Measurements from ENCODE around the gene TAF1B.
"Not testable (repeated sequence)": the region's sequence is repeated elsewhere in the genome, so short reads cannot be mapped to it uniquely, and the experiment has no call there.

TAF1B gene

DNA sequence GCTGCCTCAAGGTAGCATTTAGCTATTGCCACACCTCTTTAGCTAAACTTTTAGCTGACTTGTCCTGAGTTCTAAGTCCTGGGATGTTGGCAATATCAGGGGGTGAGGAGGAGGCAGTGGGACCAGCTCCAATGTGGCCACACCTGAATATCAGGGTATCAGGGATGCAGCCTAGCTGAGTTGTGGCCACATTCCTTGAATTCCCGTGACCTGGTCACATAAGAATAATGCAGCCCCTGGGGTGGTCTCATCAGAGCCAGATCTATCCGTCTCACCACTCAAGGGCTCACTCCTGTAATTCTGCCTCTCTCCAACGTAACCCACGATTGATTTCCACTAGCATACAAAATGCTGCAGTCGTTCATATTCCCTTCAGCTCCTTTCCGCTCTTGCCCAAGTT is 11.6 kb upstream of the TAF1B start:
- Histone ChIP-seq H3K27me3 (replicated peaks; ENCODE audit: control insufficient read depth, insufficient read depth, low read length, poor library complexity, severe bottlenecking) (no peaks in the 10 kb centered on the region), H3K4me3 (ENCODE audit: insufficient read depth, low read depth, low read length, poor library complexity, severe bottlenecking) (no peak overlapping the region)

DNA sequence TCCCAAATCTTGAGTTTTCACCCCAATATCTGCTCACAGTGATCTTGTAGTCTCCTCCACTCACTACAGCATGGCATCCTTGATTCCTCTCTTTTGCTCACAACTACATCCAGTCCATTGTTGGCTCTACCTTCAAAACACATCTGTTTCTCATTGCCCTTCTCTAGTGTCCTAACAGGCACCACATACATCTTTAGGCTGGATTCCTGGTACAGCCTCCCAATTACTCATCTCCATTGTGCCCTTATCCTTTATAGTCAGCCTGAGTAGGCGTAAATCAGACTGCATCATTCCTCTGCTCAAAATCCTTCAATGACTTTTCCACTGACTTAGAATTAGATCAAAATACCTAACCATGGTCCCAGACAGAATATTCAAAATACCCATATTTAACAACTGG is 10.7 kb upstream of the TAF1B start:
- Histone ChIP-seq H3K9me3 (ENCODE audit: control insufficient read depth, low read length) (no peaks in the 10 kb centered on the region), H3K27ac (ENCODE audit: insufficient read depth, low read length, poor library complexity, severe bottlenecking) (no peak overlapping the region), H3K36me3 (ENCODE audit: control insufficient read depth, insufficient read depth, low read length) (no peaks in the 10 kb centered on the region), H3K4me3 (ENCODE audit: insufficient read depth, low read depth, low read length, poor library complexity, severe bottlenecking) (no peak overlapping the region), H3K27me3 (replicated peaks; ENCODE audit: control insufficient read depth, insufficient read depth, low read length, poor library complexity, severe bottlenecking) (no peaks in the 10 kb centered on the region), H3K4me1 (ENCODE audit: control insufficient read depth, insufficient read depth, low read length, poor library complexity, severe bottlenecking) (no peaks in the 10 kb centered on the region)
- no peak for DNase-seq

More for the DNA sequence above, 11.6 kb upstream of the TAF1B start:
- H3K9me3 ChIP-seq (ENCODE audit: control insufficient read depth, low read length), result no peaks in the 10 kb centered on the region
- DNase-seq, result no peak
- H3K27ac ChIP-seq (ENCODE audit: insufficient read depth, low read length, poor library complexity, severe bottlenecking), result no peak overlapping the region
- no peaks in the 10 kb centered on the region for H3K4me1 ChIP-seq (ENCODE audit: control insufficient read depth, insufficient read depth, low read length, poor library complexity, severe bottlenecking)
- H3K36me3 ChIP-seq (ENCODE audit: control insufficient read depth, insufficient read depth, low read length), result no peaks in the 10 kb centered on the region

DNA sequence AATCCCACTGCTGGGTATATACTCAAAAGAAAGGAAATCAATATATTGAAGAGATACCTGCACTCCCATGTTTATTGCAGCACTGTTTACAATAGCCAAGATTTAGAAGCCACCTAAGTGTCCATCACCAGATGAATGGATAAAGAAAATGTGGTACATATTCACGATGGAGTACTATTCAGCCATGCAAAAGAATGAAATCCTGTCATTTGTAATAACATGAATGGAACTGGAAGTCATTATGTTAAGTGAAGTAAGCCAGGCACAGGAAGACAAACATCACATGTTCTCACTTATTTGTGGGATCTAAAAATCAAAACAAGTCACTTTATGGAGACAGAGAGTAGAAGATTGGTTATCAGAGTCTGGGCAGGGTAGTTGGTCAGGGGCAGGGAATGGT is 8.2 kb upstream of the TAF1B start:
- not testable (repeated sequence) for H3K4me1 ChIP-seq (ENCODE audit: control insufficient read depth, insufficient read depth, low read length, poor library complexity, severe bottlenecking); H3K4me3 ChIP-seq (ENCODE audit: insufficient read depth, low read depth, low read length, poor library complexity, severe bottlenecking); H3K27ac ChIP-seq (ENCODE audit: insufficient read depth, low read length, poor library complexity, severe bottlenecking); DNase-seq; H3K36me3 ChIP-seq (ENCODE audit: control insufficient read depth, insufficient read depth, low read length); H3K9me3 ChIP-seq (ENCODE audit: control insufficient read depth, low read length); H3K27me3 ChIP-seq (replicated peaks; ENCODE audit: control insufficient read depth, insufficient read depth, low read length, poor library complexity, severe bottlenecking)

DNA sequence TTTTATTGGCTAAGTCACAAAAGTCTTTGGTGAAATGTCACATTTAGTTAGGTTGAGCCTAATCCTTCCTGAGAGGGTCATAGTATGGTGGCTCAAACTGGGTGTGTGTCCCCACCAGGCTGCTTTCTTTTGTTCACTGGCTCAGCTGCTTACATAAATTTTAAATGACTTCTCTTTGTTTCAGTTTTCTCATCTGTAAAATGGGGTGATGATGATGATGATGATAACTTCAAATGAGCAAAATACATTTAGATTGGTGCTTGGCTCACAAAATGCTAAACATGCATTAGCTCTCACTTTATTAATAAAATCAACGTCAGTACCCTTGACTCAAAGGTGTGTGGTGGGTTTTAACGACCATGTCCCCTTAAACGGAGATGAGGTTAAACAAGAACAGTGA is 7.2 kb upstream of the TAF1B start:
- DNase-seq, result no peak
- Histone ChIP-seq H3K4me1 (ENCODE audit: control insufficient read depth, insufficient read depth, low read length, poor library complexity, severe bottlenecking) (no peaks in the 10 kb centered on the region), H3K4me3 (ENCODE audit: insufficient read depth, low read depth, low read length, poor library complexity, severe bottlenecking) (no peak overlapping the region), H3K36me3 (ENCODE audit: control insufficient read depth, insufficient read depth, low read length) (no peaks in the 10 kb centered on the region), H3K27me3 (replicated peaks; ENCODE audit: control insufficient read depth, insufficient read depth, low read length, poor library complexity, severe bottlenecking) (no peaks in the 10 kb centered on the region), H3K9me3 (ENCODE audit: control insufficient read depth, low read length) (no peaks in the 10 kb centered on the region), H3K27ac (ENCODE audit: insufficient read depth, low read length, poor library complexity, severe bottlenecking) (no peak overlapping the region)

DNA sequence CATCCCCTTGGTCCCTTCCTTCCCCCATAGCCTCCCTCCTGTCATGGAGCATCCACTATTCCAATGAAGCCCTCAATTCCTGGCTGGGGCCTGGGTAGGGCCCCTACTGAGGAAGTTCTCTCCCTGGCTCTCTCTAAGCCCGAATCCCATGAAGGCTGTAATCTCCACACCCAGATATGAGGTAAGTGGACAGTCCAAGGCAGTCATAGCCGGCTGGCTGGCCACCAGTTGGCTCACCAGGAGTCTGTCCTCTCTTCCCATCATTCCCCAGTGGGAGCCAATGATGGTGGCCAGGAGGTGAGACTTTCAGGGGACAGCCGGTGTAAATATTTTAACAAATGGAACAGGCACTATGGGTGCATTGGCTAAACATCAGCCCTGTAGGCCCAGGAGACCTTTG is 6.8 kb upstream of the TAF1B start:
- no peak overlapping the region for H3K27ac ChIP-seq (ENCODE audit: insufficient read depth, low read length, poor library complexity, severe bottlenecking)
- DNase-seq, result no peak
- no peaks in the 10 kb centered on the region for H3K4me1 ChIP-seq (ENCODE audit: control insufficient read depth, insufficient read depth, low read length, poor library complexity, severe bottlenecking)
- no peaks in the 10 kb centered on the region for H3K9me3 ChIP-seq (ENCODE audit: control insufficient read depth, low read length)
- no peaks in the 10 kb centered on the region for H3K27me3 ChIP-seq (replicated peaks; ENCODE audit: control insufficient read depth, insufficient read depth, low read length, poor library complexity, severe bottlenecking)
- no peaks in the 10 kb centered on the region for H3K36me3 ChIP-seq (ENCODE audit: control insufficient read depth, insufficient read depth, low read length)
- no peak overlapping the region for H3K4me3 ChIP-seq (ENCODE audit: insufficient read depth, low read depth, low read length, poor library complexity, severe bottlenecking)

DNA sequence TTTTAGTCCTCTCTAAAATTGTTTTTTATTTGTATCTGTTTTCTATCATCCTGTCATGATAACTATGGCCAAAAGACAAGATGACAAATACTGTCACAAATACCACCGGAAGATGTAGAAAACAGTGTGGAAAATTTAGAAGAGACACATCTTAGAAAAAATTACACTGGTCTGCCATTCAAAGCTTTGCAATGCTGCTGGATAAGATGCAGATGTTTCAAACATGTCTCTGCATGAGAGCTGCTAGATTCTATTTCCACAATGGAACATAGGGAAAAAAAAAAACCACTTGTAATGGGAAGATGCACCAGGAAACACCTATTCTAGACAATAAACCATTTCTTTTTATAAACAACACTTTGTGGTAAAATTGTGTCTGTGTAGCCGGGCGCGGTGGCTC is 5.8 kb upstream of the TAF1B start:
- Histone ChIP-seq H3K27ac (ENCODE audit: insufficient read depth, low read length, poor library complexity, severe bottlenecking) (no peak overlapping the region), H3K27me3 (replicated peaks; ENCODE audit: control insufficient read depth, insufficient read depth, low read length, poor library complexity, severe bottlenecking) (no peaks in the 10 kb centered on the region), H3K9me3 (ENCODE audit: control insufficient read depth, low read length) (no peaks in the 10 kb centered on the region), H3K4me1 (ENCODE audit: control insufficient read depth, insufficient read depth, low read length, poor library complexity, severe bottlenecking) (no peaks in the 10 kb centered on the region), H3K36me3 (ENCODE audit: control insufficient read depth, insufficient read depth, low read length) (no peaks in the 10 kb centered on the region), H3K4me3 (ENCODE audit: insufficient read depth, low read depth, low read length, poor library complexity, severe bottlenecking) (no peak overlapping the region)
- no peak for DNase-seq

DNA sequence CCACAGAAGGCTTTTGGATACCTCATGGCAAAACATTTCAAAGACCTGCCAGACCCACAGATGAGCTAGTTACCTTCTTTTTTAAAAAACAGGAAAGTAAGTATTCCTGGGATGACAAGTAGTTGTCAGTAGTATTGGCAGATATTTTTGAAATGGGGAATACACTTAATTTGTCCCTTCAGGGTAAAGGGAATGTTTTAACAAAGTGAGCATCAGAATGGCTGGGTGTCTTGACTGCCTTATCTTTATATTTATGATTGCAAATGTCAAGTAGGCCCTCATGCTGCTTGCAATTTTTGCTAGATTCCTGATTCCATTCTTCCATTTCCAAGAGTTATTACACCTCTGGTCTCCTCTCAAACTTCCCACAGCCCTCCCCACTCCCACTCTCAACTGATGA is 4.9 kb upstream of the TAF1B start:
- Histone ChIP-seq H3K36me3 (ENCODE audit: control insufficient read depth, insufficient read depth, low read length) (no peaks in the 10 kb centered on the region), H3K4me3 (ENCODE audit: insufficient read depth, low read depth, low read length, poor library complexity, severe bottlenecking) (no peak overlapping the region), H3K27me3 (replicated peaks; ENCODE audit: control insufficient read depth, insufficient read depth, low read length, poor library complexity, severe bottlenecking) (no peaks in the 10 kb centered on the region), H3K27ac (ENCODE audit: insufficient read depth, low read length, poor library complexity, severe bottlenecking) (no peak overlapping the region), H3K9me3 (ENCODE audit: control insufficient read depth, low read length) (no peaks in the 10 kb centered on the region), H3K4me1 (ENCODE audit: control insufficient read depth, insufficient read depth, low read length, poor library complexity, severe bottlenecking) (no peaks in the 10 kb centered on the region)
- DNase-seq, result no peak

DNA sequence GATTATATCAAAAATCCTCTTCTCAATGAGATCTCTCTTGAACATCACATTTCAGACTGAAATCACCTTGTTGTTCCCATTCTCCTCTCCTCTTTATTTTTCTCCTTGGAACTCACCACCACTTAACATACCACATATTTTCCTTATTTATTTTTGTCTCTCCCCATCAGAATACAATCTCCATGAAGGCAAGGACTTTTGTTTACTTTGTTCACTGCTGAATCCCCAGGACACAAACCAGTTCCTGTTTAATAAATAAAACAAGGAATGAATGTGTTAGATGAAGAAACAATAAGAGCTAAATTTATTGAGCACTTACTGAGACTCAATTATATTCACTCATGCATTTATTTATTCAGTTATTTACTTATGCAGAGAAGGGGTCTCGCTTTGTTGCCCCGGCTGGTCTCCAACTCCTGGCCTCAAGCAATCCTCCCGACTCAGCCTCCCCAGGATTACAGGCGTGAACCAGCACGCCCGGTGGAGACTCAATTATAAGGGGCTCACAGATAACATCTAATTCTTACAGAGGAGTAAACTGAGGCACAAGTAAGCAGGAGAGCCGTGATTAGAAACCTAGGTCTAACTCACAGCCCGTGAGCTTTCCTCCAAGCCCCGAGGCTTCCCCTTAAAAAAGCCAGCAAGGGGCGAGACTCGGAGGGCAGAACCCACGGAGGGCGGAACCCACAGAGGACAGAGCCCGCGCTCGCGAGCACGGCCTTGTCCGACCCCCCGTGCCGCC is 616 bp upstream of the TAF1B start:
- no peak for DNase-seq
- Histone ChIP-seq H3K9me3 (ENCODE audit: control insufficient read depth, low read length) (no peaks in the 10 kb centered on the region), H3K36me3 (ENCODE audit: control insufficient read depth, insufficient read depth, low read length) (peaks cover 13% of the 10 kb centered on the region), H3K27me3 (replicated peaks; ENCODE audit: control insufficient read depth, insufficient read depth, low read length, poor library complexity, severe bottlenecking) (no peaks in the 10 kb centered on the region), H3K27ac (ENCODE audit: insufficient read depth, low read length, poor library complexity, severe bottlenecking) (peak overlapping the region; percentile 74), H3K4me1 (ENCODE audit: control insufficient read depth, insufficient read depth, low read length, poor library complexity, severe bottlenecking) (peaks cover 12% of the 10 kb centered on the region), H3K4me3 (ENCODE audit: insufficient read depth, low read depth, low read length, poor library complexity, severe bottlenecking) (peak overlapping the region; percentile 68)

DNA sequence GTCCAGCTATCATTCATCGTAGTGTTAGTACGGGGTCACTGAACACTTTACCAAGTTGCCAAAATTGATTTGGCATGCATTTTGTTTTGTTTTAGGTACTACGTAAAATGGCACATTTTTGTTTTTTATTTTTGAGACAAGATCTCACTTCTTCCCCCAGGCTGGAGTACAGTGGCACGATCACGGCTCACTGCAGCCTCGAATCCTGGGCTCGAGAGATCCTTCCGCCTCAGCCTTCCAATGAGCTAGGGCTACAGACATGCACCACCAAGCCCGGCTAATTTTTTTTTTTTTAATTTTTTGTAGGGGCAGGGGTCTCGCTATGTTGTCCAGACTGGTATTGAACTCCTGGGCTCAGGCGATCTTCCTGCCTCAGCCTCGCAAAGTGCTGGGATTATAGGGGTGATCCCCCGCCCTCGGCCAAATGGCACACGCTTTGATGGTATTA is 786 bp downstream of the TAF1B start:
- H3K27ac ChIP-seq (ENCODE audit: insufficient read depth, low read length, poor library complexity, severe bottlenecking), result peak overlapping the region; percentile 74
- DNase-seq, result no peak

DNA sequence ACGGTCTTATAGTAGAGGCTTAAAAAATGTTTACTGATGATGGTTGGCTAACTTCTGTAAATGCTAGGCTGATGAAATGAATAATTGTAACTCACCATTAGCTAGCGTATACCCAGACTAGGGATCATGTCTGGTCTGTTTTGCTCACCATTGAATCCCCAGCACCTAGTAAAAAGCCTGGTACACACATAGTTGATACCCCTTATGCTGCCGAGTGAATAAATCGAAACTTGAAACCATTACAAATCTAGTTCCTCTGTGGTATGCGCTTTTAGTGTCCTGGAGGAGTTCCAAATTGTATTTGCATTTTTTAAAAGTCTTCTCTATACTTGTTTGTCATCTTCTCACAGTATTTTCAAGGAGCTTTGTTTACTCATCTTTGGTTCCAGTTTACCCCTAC is 1.3 kb downstream of the TAF1B start:
- no peak overlapping the region for H3K27ac ChIP-seq (ENCODE audit: insufficient read depth, low read length, poor library complexity, severe bottlenecking)
- no peak for DNase-seq

More for the DNA sequence above, 786 bp downstream of the TAF1B start:
- Histone ChIP-seq H3K9me3 (ENCODE audit: control insufficient read depth, low read length) (no peaks in the 10 kb centered on the region), H3K27me3 (replicated peaks; ENCODE audit: control insufficient read depth, insufficient read depth, low read length, poor library complexity, severe bottlenecking) (no peaks in the 10 kb centered on the region), H3K4me1 (ENCODE audit: control insufficient read depth, insufficient read depth, low read length, poor library complexity, severe bottlenecking) (peaks cover 12% of the 10 kb centered on the region), H3K36me3 (ENCODE audit: control insufficient read depth, insufficient read depth, low read length) (peaks cover 13% of the 10 kb centered on the region), H3K4me3 (ENCODE audit: insufficient read depth, low read depth, low read length, poor library complexity, severe bottlenecking) (peak overlapping the region; percentile 68)

More for the DNA sequence above, 1.3 kb downstream of the TAF1B start:
- Histone ChIP-seq H3K27me3 (replicated peaks; ENCODE audit: control insufficient read depth, insufficient read depth, low read length, poor library complexity, severe bottlenecking) (no peaks in the 10 kb centered on the region), H3K9me3 (ENCODE audit: control insufficient read depth, low read length) (no peaks in the 10 kb centered on the region), H3K36me3 (ENCODE audit: control insufficient read depth, insufficient read depth, low read length) (peaks cover 18% of the 10 kb centered on the region), H3K4me3 (ENCODE audit: insufficient read depth, low read depth, low read length, poor library complexity, severe bottlenecking) (peak overlapping the region; percentile 68), H3K4me1 (ENCODE audit: control insufficient read depth, insufficient read depth, low read length, poor library complexity, severe bottlenecking) (peaks cover 12% of the 10 kb centered on the region)
